Kasumi-1 (cell line): Measurements from ENCODE around the gene SH3PXD2A.

Source experiments
- DNase-seq, 2 experiments: peaks; one replicate each; lab custom pipeline; 2025; lab: John Stamatoyannopoulos, UW

SH3PXD2A gene, protein sequence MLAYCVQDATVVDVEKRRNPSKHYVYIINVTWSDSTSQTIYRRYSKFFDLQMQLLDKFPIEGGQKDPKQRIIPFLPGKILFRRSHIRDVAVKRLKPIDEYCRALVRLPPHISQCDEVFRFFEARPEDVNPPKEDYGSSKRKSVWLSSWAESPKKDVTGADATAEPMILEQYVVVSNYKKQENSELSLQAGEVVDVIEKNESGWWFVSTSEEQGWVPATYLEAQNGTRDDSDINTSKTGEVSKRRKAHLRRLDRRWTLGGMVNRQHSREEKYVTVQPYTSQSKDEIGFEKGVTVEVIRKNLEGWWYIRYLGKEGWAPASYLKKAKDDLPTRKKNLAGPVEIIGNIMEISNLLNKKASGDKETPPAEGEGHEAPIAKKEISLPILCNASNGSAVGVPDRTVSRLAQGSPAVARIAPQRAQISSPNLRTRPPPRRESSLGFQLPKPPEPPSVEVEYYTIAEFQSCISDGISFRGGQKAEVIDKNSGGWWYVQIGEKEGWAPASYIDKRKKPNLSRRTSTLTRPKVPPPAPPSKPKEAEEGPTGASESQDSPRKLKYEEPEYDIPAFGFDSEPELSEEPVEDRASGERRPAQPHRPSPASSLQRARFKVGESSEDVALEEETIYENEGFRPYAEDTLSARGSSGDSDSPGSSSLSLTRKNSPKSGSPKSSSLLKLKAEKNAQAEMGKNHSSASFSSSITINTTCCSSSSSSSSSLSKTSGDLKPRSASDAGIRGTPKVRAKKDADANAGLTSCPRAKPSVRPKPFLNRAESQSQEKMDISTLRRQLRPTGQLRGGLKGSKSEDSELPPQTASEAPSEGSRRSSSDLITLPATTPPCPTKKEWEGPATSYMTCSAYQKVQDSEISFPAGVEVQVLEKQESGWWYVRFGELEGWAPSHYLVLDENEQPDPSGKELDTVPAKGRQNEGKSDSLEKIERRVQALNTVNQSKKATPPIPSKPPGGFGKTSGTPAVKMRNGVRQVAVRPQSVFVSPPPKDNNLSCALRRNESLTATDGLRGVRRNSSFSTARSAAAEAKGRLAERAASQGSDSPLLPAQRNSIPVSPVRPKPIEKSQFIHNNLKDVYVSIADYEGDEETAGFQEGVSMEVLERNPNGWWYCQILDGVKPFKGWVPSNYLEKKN

DNA sequence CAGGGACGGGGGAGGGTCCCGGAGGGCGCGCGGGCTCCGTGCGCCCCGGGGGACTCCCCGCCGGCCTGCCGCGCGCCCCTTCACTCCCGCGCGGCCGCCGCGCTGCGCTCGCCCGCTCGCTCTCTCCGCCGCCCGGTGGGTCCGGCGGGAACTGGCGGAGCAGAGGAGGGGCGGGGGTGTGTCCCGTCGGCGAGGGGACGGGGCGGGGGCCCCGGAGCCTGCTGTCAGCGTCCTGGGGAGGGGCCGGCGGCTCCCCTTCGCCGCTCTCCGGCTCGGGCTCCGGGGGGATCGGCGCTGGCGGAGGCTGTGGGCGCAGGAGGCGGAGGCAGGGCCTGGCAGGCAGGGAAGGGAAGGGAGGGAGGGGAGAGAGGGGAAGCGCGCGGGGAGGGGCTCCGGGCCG lies at the start of gene SH3PXD2A:
SH3PXD2A (minus strand) TSS at position 153 of the 400 bp plus-strand sequence. CDS start 310 bp downstream, outside the sequence.
- DNase-seq = no peak

- DNase-seq = no peak
Measured at GRCh38 chr10:103901299-103901698, 45.9 kb upstream of the SH3PXD2A start.

DNA sequence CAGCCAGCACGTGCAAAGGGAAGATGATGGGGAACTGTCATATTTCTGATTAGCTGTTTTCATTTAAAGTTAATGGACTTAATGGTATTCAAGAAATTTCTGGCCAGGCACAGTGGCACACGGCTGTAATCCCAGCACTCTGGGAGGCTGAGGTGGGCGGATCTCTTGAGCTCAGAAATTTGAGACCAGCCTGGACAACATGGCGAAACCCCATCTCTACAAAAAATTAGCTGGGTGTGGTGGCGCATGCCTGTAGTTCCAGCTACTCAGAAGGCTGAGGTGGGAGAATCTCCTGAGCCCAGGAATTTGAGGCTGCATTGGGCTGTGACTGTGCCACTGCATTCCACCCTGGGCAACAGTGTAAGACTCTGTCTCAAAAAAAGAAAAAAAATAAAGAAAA lies 43.9 kb upstream of the SH3PXD2A start:
- no peak for DNase-seq

DNA sequence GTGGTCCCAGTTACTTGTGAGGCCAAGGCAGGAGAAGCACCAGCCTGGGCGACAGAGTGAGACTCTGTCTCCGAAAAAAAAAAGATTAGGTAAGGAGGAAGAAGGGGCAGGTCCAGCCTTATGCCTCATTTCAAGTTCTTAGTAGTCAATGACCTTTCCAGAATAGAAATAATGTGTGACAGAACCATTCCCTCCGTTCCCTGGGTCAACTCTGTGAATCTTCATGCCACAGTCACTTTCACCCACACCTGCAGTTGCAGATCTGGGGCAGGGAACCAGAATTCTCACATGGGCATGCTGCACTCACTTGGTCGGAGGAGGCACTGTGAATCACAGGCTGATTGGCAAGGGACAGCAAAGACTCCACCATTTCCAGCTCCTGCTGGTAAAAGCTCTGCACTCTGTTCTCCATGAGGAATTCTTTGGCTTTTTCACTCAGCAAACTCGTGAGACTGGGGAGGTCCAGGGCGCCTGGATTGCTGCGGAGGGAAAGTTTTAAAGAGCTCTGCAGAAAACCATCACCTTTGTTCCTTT lies 41.9 kb upstream of the SH3PXD2A start:
- no peak for DNase-seq

GRCh38 chr10:103896225-103896624 lies 40.8 kb upstream of the SH3PXD2A start:
- no peak for DNase-seq

DNA sequence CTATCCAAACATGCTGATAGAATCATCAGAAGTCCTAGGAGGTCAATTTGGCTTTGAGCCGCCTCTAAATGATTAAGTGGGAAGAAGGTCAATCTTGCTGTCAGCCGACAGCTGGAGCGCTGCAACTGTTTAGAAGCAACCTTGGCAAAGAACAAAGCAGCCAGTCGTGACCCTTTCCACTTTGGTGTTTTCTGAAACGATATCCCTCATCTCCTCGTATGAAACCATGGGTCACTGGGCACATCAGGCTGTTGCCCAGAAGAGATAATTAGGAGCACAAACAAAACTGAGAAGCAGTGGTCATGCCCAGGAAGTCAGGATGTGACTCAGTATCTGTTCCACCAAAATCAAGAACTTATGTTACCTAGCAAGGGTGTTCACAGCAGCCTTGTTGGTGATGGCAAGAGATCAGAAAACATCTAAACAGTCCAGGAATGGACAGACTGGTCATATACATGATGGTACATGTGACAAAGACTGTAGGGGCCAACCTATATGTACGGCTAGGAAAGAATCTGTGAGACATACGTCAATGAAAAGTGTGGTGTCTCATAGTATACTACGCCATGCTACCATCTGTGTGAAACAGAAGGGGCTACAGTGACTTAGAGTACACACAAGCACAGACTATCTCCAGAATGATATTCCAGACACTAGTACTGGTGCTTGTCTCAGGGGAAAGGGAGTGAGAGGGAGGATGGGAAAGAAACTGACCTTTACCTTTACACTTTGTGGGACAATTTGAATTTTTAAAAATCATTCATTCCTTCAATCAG lies 40.2 kb upstream of the SH3PXD2A start:
- no peak for DNase-seq

- DNase-seq = no peak
Measured at GRCh38 chr10:103894441-103894864, 39.1 kb upstream of the SH3PXD2A start.

DNA sequence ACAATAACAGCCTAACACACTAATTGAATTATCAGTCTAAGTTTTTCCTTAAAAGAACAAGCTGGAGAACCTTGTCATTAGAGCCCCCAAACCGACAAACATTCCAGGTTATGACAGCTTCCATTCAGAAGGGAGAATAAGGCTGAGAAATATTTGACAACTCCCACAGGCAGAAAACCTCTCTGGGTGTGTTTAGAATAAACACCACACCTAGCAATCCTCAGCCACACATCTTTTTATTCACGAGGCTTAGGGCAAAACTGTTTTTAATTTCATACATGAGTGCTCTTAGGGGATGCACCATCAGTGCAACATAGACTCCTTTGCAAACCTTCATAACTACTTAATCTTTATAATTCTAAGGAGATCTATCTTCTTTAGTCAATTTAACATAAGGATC lies 38.4 kb upstream of the SH3PXD2A start:
- no peak for DNase-seq

DNA sequence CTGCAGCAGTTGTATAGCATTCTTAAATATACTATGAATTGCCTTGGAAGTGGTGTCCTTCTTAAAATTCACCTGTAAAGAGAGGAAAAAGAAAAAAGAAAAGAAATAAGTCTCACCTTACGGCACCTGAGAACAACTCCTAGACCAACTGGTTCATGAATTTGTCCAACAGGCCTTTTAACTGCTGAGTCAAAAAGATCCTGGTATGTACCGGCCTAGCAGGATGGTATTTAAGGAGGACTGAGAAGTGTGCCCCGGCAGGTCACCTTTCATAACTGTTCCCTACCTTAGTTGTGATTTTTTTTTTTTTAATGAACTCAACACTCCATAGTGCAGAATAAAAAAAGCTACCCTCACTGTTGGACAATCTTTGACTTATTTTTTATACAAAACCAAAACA lies 36.8 kb upstream of the SH3PXD2A start:
- no peak for DNase-seq

GRCh38 chr10:103890688-103891087 lies 35.3 kb upstream of the SH3PXD2A start:
- DNase-seq = no peak

DNA sequence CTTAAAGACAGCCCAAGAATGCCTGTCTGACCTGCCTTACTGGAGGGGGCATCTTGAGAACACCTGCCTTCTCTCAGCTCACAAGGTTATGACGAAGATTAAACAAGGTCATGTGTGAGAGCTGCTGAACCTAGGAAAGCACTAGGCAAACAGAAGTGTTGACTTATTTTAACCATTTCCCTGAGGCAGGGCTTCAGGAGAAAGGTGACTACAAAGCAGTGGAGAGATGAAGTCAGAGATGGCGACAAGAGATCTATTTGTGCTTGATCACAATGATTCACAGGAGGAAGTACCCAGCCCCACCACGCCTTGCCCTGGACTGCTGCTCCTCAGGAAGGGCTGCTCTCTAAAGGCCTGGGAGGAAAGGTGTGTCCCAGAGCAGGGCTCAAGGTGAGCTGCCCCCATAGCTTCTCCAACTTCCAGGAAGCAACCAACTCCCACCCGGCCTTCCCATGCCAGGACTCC lies 34.9 kb upstream of the SH3PXD2A start:
- peak; percentile 12 to 20 for DNase-seq

- DNase-seq = no peak
Measured at GRCh38 chr10:103889121-103889720, 33.8 kb upstream of the SH3PXD2A start.

GRCh38 chr10:103888113-103888841 lies 32.9 kb upstream of the SH3PXD2A start:
- DNase-seq = peak; percentile 96 to 97

GRCh38 chr10:103885617-103886016 lies 30.2 kb upstream of the SH3PXD2A start:
- no peak for DNase-seq

GRCh38 chr10:103884681-103885139 lies 29.3 kb upstream of the SH3PXD2A start:
- DNase-seq = peak; percentile 82 to 93

- no peak for DNase-seq
Measured at GRCh38 chr10:103882285-103883007, 27.1 kb upstream of the SH3PXD2A start.

DNA sequence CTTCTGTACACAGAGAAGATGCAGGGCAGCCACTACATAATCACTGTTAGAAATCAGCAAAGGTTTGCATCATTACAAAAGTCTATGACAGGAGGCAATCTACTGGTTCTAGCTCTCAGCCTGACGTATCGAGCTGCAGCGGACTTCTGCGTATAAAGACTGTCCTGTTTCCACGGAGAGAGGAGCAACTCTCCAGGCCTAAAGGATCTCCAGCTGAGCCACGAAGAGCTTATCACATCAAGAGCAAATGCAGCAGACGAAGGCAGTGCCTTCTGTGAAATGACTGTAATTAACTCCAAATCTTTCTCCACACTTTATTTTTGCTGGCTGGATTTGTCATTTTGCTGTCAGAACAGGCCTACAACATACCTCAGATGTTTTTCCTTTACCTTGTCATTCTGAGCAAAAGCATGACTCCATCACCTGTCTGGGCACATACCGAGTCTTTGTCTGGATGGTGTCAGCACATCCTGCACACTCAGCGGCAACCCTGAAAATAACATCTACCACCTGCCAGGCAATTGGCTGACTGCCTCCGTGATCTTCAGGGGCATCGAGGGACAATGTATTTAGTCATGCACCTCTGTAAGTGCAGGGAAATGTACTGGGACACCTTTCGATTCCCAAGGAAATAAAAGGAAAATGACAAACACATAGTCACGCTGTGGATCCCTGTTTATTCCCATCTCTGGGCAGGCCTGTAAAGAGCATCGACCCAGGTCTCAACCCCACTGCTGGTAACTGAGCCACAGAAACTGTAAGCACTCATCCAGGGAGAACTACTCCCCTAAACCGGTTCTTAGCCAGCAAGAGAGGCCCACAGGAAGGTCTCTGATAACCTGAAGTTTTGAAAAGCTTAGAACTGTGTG lies 26.3 kb upstream of the SH3PXD2A start:
- DNase-seq = no peak

- no peak for DNase-seq
Measured at GRCh38 chr10:103879831-103880230, 24.5 kb upstream of the SH3PXD2A start.
